AG08396 (cell line): ENCODE measurements around the gene XIRP1.
A peak's percentile ranks its signal among the peaks of the same experiment; 100 is the strongest.

ENCODE experiments used
- DNase-seq: peaks from one replicate; pipeline ENCODE4 v3.0.0; 2012; ENCODE audit warnings: low spot score, mixed read lengths

XIRP1 gene

GRCh38 chr3:39144095-39144747, 48.2 kb downstream of the XIRP1 start:
- no peak for DNase-seq

- DNase-seq, result no peak
Measured at GRCh38 chr3:39143051-39143885, 49.1 kb downstream of the XIRP1 start.

GRCh38 chr3:39142067-39142466, 50.3 kb downstream of the XIRP1 start:
- DNase-seq, result no peak

- peak; percentile 37 for DNase-seq
Measured at GRCh38 chr3:39141171-39141995, 51.0 kb downstream of the XIRP1 start.

- DNase-seq, result no peak
Measured at GRCh38 chr3:39140341-39140971, 51.9 kb downstream of the XIRP1 start.

GRCh38 chr3:39139442-39139841, 53.0 kb downstream of the XIRP1 start:
- no peak for DNase-seq

GRCh38 chr3:39138804-39139415, 53.5 kb downstream of the XIRP1 start:
- no peak for DNase-seq

GRCh38 chr3:39137991-39138803, 54.2 kb downstream of the XIRP1 start:
- no peak for DNase-seq

- DNase-seq, result no peak
Measured at GRCh38 chr3:39137435-39137936, 54.9 kb downstream of the XIRP1 start.

- no peak for DNase-seq
Measured at GRCh38 chr3:39136533-39137434, 55.6 kb downstream of the XIRP1 start.

- DNase-seq, result no peak
Measured at GRCh38 chr3:39135170-39135805, 57.1 kb downstream of the XIRP1 start.

GRCh38 chr3:39134305-39134704, 58.1 kb downstream of the XIRP1 start:
- no peak for DNase-seq

GRCh38 chr3:39133822-39134221, 58.6 kb downstream of the XIRP1 start:
- no peak for DNase-seq
